ENCODE data around the gene HMCES. TPM values are rescaled to one million over a fixed set of nuclear protein-coding genes. Genes with fewer than 3 reads are reported as not detected.

The HMCES gene
- total and polyA plus RNA-seq, 11 donors, result 30.0 to 46.6 (median 37.7) TPM

GRCh38 chr3:129249284-129250065, 29.2 kb upstream of the HMCES start, which contains the start of gene COPG1:
TSS of gene COPG1 (plus strand) at chr3:129249606. CDS start at chr3:129249710, 104 bp downstream.
- H3K9me3 ChIP-seq, result no peaks in the 10 kb centered on the region
- peak; percentile 85 to 94 (median 87) for DNase-seq
- WGBS, 4 donors, result 0 to 2% (median 0%) methylated on average over 27 to 48 of the region's 48 CpGs
- no peaks in the 10 kb centered on the region for H3K27me3 ChIP-seq
- peak; percentile 27 to 89 for TF ChIP-seq POLR2A (IDR thresholded peaks at IDR 0.05)
- TF ChIP-seq, protein P1, sequence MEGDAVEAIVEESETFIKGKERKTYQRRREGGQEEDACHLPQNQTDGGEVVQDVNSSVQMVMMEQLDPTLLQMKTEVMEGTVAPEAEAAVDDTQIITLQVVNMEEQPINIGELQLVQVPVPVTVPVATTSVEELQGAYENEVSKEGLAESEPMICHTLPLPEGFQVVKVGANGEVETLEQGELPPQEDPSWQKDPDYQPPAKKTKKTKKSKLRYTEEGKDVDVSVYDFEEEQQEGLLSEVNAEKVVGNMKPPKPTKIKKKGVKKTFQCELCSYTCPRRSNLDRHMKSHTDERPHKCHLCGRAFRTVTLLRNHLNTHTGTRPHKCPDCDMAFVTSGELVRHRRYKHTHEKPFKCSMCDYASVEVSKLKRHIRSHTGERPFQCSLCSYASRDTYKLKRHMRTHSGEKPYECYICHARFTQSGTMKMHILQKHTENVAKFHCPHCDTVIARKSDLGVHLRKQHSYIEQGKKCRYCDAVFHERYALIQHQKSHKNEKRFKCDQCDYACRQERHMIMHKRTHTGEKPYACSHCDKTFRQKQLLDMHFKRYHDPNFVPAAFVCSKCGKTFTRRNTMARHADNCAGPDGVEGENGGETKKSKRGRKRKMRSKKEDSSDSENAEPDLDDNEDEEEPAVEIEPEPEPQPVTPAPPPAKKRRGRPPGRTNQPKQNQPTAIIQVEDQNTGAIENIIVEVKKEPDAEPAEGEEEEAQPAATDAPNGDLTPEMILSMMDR (IDR thresholded peaks at IDR 0.05), result peak in 1 of 12 donors; percentile 14
- intact Hi-C loops (cut with DNase I), result loop anchor here in 9 of 10 donors (2.0 to 10.0 kb wide), 7 partner anchors 67 to 282 kb away; partner anchors contain the start of gene CNBP (in 5 of the 9)
- peak; percentile 85 to 95 (median 94) for ATAC-seq
- peak within 1 kb of the TSS; percentile 72 to 97 (median 85) for H3K27ac ChIP-seq
- H3K4me1 ChIP-seq, result peaks cover 0 to 53% (median 32%) of the 10 kb centered on the region in 12 donors
- H3K36me3 ChIP-seq, result peaks cover 0 to 36% (median 30%) of the 10 kb centered on the region in 9 donors
- H3K4me3 ChIP-seq, result peak within 1 kb of the TSS; percentile 60 to 100 (median 96)

DNA sequence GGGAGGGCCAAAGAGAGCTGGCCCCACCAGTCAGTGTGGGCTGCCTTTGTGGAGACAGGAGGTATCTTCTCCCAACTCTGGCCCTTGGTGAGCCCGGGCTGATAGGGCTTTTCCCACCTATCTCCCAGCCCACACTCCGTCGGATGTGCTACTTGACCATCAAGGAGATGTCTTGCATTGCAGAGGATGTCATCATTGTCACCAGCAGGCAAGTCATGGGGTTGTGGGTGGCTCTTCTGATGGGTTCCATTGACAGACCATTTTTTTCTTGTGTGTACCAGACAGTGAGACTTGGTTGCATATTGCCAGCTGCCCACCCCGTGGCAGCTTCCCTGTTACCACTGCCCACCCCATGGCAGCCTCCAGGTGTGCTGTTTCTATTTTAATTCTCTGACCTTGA, 25.9 kb upstream of the HMCES start:
- H3K4me1 ChIP-seq, result peaks cover 0 to 52% (median 33%) of the 10 kb centered on the region in 12 donors
- no peaks in the 10 kb centered on the region for H3K27me3 ChIP-seq
- no peak for TF ChIP-seq POLR2A (IDR thresholded peaks at IDR 0.05)
- TF ChIP-seq, protein P1 (IDR thresholded peaks at IDR 0.05), result no peak
- intact Hi-C loops (cut with DNase I), result no loop called here
- no peak for DNase-seq
- H3K4me3 ChIP-seq, result no peak overlapping the region
- WGBS, 4 donors, result 89 to 98% (median 93%) methylated on average over 4 of the region's 4 CpGs
- no peak for ATAC-seq
- H3K27ac ChIP-seq, result no peak overlapping the region
- no peaks in the 10 kb centered on the region for H3K9me3 ChIP-seq
- H3K36me3 ChIP-seq, result peaks cover 0 to 69% (median 63%) of the 10 kb centered on the region in 9 donors

GRCh38 chr3:129254536-129255230, 24.0 kb upstream of the HMCES start:
- H3K36me3 ChIP-seq, result peaks cover 0 to 88% (median 82%) of the 10 kb centered on the region in 9 donors
- H3K9me3 ChIP-seq, result no peaks in the 10 kb centered on the region
- H3K4me3 ChIP-seq, result no peak overlapping the region
- WGBS, 4 donors, result 84 to 92% (median 90%) methylated on average over 12 of the region's 12 CpGs
- H3K27me3 ChIP-seq, result no peaks in the 10 kb centered on the region
- no peak for ATAC-seq
- intact Hi-C loops (cut with DNase I), result no loop called here
- no peak overlapping the region for H3K27ac ChIP-seq
- no peak for TF ChIP-seq POLR2A (IDR thresholded peaks at IDR 0.05)
- TF ChIP-seq, protein P1 (IDR thresholded peaks at IDR 0.05), result no peak
- no peak for DNase-seq
- peaks cover 0 to 42% (median 22%) of the 10 kb centered on the region in 12 donors for H3K4me1 ChIP-seq

GRCh38 chr3:129256270-129256669, 22.4 kb upstream of the HMCES start:
- Histone ChIP-seq H3K9me3 (no peaks in the 10 kb centered on the region), H3K27ac (peak overlapping the region in 6 of 12 donors; percentile 10 to 64 (median 50)), H3K36me3 (peaks cover 0 to 100% (median 98%) of the 10 kb centered on the region in 9 donors), H3K4me1 (peaks cover 0 to 28% (median 9%) of the 10 kb centered on the region in 12 donors), H3K4me3 (no peak overlapping the region), H3K27me3 (no peaks in the 10 kb centered on the region)
- ATAC-seq (peak; percentile 44 to 80 (median 58)), DNase-seq (peak in 2 of 5 donors; percentile 30 to 42)
- 51 to 63% (median 57%) methylated on average over 6 of the region's 6 CpGs for WGBS, 4 donors
- TF ChIP-seq, protein P1 (IDR thresholded peaks at IDR 0.05), result no peak
- no peak for TF ChIP-seq POLR2A (IDR thresholded peaks at IDR 0.05)
- intact Hi-C loops (cut with DNase I), result no loop called here
